M059J (cell line): ENCODE measurements around the gene SELENOP. TPM values are rescaled to one million over a fixed set of nuclear protein-coding genes. Genes with fewer than 3 reads are reported as not detected.
"Not testable (repeated sequence)": the region's sequence is repeated elsewhere in the genome, so short reads cannot be mapped to it uniquely, and the experiment has no call there.

Experiments
- DNase-seq: peaks from one replicate; pipeline ENCODE4 v3.0.0-alpha.2; 2012; ENCODE audit warnings: low read depth
- total RNA-seq: library from RNA; depleted of rRNA; stranded (reverse); fragments of >200 nt; shearing (Covaris generic); gene quantifications from 2 replicates; pipeline ENCODE4 v1.2.3, GENCODE V29; 2014

SELENOP gene
- total RNA-seq, 1 experiment from 2014 or later: 20.1 TPM

- DNase-seq: no peak
Observed at GRCh38 chr5:42826757-42827515, 15.2 kb upstream of the SELENOP start.

- no peak for DNase-seq
Observed at GRCh38 chr5:42825422-42826148, 13.9 kb upstream of the SELENOP start.

GRCh38 chr5:42824347-42824976, 12.8 kb upstream of the SELENOP start:
- DNase-seq: no peak

GRCh38 chr5:42822548-42822947, 10.9 kb upstream of the SELENOP start:
- DNase-seq: no peak

- no peak for DNase-seq
Observed at GRCh38 chr5:42819745-42820144, 8.1 kb upstream of the SELENOP start.

GRCh38 chr5:42816546-42816945, 4.9 kb upstream of the SELENOP start:
- DNase-seq: not testable (repeated sequence)

- no peak for DNase-seq
Observed at GRCh38 chr5:42813533-42813932, 1.8 kb upstream of the SELENOP start.

- no peak for DNase-seq
Observed at GRCh38 chr5:42812620-42813019, 928 bp upstream of the SELENOP start.

- no peak for DNase-seq
Observed at GRCh38 chr5:42810834-42811590, 680 bp downstream of the SELENOP start.

GRCh38 chr5:42808888-42809611, 2.6 kb downstream of the SELENOP start:
- no peak for DNase-seq

- no peak for DNase-seq
Observed at GRCh38 chr5:42807722-42808447, 3.8 kb downstream of the SELENOP start.

GRCh38 chr5:42806701-42807262, 4.9 kb downstream of the SELENOP start:
- DNase-seq: no peak

- no peak for DNase-seq
Observed at GRCh38 chr5:42806004-42806700, 5.5 kb downstream of the SELENOP start.

GRCh38 chr5:42804717-42805339, 6.9 kb downstream of the SELENOP start:
- no peak for DNase-seq

- no peak for DNase-seq
Observed at GRCh38 chr5:42801516-42802166, 10.1 kb downstream of the SELENOP start.

GRCh38 chr5:42800748-42801330, 10.9 kb downstream of the SELENOP start:
- no peak for DNase-seq

- DNase-seq: no peak
Observed at GRCh38 chr5:42799668-42800114, 12.0 kb downstream of the SELENOP start.

GRCh38 chr5:42799241-42799608, 12.5 kb downstream of the SELENOP start:
- DNase-seq: no peak
